Stimulated activated naive CD4-positive, alpha-beta T cell (primary cell): ENCODE results near the gene KLLN.
"Not testable (repeated sequence)": the region's sequence is repeated elsewhere in the genome, so short reads cannot be mapped to it uniquely, and the experiment has no call there.

Experiments used
- DNase-seq, 6 experiments: peaks; one replicate each; lab custom pipeline; 2025; lab: John Stamatoyannopoulos, UW

The KLLN gene, protein sequence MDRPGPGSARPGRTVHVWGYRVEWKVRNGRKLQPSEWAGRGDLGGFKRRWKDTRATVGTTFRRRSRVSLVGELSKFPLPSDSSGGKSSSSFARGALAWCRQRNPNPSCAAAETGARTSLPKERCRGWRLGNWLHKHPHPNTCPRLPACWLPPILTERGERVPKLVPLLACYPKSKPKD

DNA sequence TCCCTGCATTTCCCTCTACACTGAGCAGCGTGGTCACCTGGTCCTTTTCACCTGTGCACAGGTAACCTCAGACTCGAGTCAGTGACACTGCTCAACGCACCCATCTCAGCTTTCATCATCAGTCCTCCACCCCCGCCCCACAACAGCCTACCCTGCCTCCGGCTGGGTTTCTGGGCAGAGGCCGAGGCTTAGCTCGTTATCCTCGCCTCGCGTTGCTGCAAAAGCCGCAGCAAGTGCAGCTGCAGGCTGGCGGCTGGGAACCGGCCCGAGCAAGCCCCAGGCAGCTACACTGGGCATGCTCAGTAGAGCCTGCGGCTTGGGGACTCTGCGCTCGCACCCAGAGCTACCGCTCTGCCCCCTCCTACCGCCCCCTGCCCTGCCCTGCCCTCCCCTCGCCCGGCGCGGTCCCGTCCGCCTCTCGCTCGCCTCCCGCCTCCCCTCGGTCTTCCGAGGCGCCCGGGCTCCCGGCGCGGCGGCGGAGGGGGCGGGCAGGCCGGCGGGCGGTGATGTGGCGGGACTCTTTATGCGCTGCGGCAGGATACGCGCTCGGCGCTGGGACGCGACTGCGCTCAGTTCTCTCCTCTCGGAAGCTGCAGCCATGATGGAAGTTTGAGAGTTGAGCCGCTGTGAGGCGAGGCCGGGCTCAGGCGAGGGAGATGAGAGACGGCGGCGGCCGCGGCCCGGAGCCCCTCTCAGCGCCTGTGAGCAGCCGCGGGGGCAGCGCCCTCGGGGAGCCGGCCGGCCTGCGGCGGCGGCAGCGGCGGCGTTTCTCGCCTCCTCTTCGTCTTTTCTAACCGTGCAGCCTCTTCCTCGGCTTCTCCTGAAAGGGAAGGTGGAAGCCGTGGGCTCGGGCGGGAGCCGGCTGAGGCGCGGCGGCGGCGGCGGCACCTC lies at the start of gene KLLN, which contains the start of gene PTEN:
TSS of gene KLLN (minus strand) at position 481 of the 891 bp plus-strand sequence. CDS start 1,046 bp downstream, outside the sequence.
TSS of gene PTEN (plus strand) at position 573 of the 891 bp plus-strand sequence. CDS start 845 bp downstream, outside the sequence.
- DNase-seq: peak; percentile 75 to 86 (median 80)

DNA sequence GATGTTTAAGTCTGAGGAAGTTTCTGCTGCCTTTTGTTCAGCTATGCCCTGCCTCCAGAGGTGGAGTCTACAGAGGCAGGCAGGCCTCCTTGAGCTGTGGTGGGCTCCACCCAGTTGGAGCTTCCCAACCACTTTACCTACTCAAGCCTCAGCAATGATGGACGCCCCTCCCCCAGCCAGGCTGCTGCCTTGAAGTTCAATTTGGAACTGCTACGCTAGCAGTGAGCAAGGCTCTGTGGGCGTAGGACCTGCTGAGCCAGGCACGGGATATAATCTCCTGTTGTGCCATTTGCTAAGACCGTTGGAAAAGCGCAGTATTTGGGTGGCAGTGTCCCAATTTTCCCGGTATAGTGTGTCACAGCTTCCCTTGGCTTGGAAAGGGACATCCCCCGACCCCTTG lies 40.1 kb upstream of the KLLN start:
- not testable (repeated sequence) for DNase-seq

DNA sequence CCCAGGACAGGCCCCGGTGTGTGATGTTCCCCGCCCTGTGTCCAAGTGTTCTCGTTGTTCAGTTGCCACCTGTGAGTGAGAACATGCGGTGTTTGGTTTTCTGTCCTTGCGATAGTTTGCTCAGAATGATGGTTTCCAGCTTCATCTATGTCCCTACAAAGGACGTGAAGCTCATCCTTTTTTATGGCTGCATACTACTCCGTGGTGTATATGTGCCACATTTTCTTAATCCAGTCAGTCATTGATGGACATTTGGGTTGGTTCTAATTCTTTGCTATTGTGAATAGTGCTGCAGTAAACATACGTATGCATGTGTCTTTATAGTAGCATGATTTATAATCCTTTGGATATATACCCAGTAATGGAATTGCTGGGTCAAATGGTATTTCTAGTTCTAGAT lies 34.6 kb upstream of the KLLN start:
- not testable (repeated sequence) for DNase-seq

DNA sequence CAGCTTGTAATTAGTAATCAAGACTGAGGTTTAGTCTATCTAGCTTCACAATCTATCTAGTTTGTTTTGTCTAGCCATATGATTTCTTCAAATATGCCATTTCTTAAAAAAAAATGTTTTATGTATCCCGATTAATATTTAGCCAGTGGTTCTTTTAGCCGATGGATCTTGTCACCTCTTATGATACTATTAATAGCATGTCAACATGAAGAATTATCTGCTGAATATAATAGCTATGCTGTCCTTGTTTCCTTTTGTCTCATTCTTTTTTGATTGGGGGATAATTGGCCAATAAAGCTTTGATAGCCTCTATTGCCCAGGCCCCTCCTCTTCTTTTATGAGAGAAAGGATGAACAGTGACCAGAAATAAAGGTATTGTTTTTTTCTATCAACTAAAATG lies 32.9 kb upstream of the KLLN start:
- DNase-seq: no peak

DNA sequence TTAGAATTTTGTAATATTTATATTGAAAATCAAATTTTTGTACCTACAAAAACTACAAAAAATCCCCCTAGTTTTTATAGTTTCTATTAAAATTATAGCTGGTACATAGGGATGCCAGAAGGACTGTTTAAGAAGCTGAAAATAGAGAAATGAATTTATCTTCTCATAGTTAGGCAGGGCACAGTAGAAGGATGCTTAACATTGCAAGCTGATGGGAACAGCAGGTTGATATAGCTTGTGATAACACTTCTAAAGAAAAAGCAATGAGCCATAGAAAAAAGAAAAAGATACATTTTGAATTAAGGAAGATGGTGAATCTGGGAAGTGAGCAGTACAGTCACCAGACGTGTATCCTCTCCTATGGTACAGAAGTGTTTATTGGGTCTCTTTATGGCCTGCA lies 32.1 kb upstream of the KLLN start:
- no peak for DNase-seq

DNA sequence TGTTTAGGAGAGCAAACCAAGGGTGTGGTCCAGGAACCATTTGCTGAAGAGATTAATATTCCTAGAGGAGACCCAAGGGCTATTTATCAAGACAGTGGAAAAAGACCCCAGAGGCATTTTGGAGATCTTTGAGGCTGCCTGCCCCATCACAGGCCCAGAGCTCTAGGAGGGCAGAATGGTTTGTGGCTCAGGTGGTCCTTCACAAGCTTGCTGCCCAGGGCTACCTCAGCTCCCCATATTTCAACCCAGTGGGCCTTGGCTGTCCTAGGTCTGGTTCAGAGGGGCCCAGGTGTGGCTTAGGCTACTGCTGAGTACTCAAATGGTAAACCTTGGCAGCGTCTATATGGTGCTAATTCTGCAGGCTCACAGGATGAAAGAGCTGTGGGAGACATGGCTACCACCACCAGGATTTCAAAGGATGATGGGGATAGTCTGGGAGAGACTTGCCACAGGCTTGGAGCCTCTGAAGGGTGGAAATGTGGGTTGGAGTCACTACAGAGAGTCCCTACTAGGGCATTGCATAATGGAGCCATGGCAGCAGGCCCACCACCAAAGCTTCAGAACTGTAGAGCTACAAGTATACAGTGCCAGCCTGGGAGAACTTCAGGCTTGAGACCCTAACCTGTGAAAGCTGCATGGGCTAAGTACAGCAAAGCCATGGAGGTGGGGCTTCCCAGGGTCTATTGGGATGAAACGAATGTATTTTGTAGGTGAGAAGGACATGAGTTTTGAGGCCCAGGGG lies 24.4 kb upstream of the KLLN start:
- no peak for DNase-seq

DNA sequence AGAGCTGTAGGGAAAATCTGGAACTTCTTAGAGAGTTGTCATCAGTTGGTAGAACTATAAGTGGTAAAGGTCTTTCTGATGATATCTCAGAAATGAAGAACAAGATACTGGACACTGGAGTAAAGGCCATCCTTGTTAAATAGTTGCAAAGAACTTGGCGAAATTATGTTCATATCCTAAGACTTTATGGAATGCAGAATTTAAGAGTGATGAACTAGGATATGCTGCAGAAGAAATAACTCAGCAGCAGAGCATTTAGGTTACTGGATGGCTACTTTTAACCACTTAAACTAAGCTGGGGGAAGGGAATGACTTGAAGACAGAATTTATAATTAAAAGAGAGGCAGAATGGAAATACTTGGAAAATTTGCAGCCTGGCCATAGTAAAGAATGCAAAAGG lies 23.8 kb upstream of the KLLN start:
- DNase-seq: no peak

DNA sequence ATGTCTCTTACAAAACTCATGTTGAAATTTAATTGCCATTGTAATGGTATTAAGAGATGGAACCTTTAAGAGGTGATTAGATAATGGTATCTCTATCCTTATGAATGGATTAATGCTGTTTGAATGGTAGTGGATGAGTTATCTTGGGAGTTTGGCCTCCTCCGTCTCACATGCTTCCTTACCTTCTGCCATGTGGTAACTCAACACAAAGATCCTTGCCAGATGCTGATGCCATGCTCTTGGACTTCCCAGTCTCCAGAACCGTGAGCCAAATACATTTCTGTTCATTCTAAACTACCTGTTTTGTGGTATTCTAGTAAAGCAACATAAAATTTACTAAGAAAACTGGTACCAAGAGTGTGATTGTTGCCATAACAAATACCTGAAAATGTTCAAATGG lies 23.3 kb upstream of the KLLN start:
- DNase-seq: no peak

DNA sequence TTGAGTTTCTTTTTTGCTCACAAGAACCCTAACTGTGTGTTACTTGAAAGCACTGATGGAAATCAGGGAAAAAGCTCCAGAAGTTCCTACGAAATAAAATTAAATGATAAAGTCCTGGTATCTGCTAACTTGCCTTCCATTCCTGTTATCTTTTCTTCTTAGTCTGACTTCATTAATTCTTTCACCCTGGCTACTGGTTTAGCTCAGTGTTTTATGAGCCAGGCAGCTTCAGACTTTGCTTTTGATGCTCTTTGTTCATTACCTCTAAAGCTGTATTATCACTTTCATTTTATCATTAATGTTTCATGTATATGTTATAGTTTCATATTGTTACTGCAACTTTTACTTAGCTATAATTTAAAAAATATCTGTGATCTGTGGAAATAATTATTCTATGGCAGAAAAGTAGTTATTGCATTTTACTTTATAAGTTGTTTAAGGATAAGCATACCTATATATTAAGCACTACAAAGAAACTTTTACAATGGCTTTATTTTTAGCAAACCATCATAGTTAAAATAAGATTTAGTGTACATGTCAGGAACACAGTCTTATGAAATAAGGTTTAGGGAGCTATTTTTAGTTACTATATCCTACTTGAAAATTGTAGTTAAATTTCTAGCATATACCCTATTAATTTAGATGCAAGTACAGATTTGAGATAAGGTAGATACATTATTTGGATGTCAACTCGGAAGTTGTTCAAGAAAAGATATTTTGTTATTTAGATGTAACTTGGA lies 19.4 kb upstream of the KLLN start:
- DNase-seq: no peak

DNA sequence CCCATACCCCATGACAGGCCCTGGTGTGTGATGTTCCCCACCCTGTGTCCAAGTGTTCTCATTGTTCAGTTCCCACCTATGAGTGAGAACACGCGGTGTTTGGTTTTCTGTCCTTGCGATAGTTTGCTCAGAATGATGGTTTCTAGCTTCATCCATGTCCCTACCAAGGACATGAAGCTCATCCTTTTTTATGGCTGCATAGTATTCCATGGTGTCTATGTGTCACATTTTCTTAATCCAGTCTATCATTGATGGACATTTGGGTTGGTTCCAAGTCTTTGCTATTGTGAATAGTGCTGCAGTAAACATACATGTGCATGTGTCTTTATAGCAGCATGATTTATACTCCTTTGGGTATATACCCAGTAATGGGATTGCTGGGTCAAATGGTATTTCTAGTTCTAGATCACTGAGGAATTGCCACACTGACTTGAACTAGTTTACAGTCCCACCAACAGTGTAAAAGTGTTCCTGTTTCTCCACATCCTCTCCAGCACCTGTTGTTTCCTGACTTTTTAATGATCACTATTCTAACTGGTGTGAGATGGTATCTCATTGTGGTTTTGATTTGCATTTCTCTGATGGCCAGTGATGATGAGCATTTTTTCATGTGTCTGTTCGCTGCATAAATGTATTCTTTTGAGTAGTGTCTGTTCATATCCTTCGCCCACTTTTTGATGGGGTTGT lies 18.2 kb upstream of the KLLN start:
- not testable (repeated sequence) for DNase-seq

DNA sequence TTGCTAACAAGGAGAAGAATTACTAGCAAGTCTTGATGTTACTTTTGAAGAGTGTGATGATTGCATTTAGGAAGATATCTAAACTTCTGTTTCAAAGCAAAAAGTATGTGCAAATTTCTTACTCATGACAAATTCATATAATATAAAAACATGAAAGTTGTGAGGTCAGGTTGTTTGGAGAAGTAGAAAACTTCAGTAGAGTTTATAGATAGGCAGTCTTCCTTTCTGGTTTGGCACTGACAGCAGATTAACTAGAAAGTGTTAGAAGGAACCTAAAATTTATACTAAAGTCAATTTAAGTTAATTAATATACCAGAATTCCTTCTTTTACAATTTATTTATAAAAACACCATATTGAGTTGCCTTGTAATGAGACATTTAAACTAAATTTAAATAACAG lies 17.0 kb upstream of the KLLN start:
- no peak for DNase-seq

DNA sequence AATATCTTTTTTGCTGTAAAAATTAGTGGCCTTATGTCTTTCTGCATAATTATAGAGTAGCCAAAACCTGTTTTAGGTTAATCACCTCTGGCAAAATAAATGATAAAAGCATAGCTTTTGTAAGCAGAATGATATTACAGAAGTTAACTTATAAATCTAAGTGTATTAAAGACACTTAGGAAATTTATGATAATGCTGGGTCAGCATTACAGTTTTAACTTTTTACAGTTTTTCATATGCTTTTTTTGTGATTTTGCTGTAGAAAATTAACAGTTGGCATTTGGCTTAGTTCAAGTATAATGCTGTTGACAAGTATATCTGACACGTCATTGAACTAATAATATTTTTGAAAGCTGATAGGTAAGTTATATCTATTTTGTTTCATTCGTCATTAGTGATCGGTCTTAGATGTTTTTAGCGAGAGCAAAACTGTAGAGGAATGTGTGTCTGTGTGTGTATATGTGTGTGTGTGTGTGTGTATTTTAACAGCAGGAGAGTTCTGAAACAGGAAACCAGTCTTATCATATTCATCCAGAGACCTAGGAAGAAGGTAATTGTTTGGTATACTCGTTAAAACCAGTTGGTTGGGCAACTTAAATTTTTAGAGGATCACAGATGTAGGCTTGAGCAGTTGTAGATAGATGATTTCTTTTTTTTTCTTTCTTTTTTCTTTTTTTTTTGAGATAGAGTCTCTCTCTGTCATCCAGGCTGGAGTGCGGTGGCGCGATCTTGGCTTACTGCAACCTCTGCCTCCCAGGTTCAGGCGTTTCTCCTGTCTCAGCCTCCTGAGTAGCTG lies 15.5 kb upstream of the KLLN start:
- DNase-seq: peak in 1 of 6 experiments; percentile 7

DNA sequence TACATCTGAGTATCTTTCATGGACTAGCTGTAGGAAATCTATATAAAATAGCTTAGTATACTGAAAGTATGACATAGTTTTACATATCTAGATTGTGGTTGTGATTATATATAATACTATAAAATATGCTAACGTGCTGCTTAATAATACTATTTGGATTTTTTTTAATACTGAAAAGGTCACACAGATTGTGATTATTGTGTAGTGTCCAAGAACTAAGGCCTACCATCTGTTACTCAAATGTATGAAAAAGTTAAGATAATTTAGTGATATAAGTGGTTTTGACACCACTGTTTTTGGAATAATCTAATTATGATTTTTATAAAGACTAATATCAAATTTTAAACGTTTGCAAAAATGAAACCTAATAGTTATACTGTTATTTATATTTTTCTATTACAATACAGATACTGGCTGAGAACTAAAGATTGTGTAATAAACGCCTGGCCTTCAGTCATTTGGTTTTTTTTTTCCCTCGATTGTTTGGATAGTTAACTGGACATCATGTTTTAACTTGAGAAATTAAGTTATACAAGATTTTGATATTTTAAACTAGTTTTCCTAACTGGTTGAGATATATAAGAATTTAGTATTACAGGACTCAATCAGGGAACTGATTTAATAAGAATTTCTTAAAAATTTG lies 12.7 kb upstream of the KLLN start:
- DNase-seq: no peak

DNA sequence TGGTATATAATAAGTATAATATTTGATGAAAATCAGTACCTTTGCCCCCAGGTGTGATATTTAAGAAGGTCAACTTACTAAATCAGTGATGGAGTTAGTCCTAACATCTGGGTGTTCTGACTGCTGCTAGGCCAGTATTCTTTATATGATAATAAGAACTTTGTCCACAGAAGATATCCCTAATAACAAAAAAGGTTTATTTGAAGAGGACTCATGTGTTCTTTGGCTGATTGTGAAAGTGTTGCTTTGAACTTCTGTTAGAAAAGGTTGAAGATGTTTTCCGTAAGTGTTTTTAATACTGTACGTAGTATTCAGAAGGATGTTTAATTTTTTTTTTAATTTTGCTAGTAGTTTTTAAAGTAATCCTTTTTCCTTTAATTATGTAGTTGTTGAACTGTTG lies 10.3 kb upstream of the KLLN start:
- DNase-seq: no peak

DNA sequence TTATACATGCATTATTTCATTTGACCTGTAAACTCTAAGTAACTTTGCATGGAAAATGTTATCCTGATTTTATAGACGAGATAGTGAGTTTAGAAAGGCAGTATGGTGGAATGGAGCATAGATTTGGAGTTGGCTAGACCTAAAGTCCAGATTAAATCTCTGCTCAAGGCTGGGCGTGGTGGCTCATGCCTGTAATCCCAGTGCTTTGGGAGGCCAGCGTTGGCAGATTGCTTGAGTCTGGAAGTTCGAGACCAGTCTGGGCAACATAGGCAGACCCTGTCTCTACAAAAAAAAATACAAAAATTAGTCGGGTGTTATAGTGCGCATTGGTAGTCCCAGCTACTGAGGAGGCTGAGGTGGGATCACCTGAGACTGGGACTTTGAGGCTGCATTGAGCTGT lies 9.5 kb upstream of the KLLN start:
- DNase-seq: no peak

DNA sequence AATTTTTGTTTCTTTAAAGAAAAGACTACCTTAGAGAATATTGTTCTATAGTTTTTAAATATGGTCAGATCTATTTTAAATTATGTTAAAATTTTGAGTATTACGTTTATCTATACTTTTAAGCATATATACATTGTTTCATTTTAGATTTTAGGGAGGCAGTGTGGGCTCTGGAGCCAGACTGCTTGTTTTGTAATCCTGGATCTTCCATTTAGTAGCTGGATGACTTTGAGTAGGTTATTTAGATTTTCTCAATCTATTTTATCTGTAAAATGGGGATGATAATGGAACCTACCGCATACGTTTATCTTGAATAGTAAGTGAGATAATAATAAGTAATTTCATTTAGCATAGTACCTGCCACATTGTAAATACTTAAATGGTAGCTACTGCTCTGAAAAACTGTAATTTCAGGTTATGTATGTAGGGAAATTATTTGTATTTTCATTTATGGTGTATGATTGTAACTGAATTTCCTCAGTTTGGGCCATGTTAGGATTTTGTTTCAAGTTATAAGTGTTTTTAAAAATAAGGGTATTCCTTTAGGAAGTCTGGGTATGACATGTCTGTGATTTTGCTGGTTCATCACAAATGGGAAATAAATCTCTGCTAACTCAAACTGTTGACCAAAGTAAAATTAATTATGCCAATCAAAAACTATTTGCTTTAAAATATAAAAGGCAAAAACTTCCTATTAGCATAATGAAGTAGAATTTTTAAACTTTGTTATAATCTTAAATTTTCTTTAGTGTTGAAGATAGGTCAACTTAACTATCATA lies 6.6 kb upstream of the KLLN start:
- DNase-seq: no peak

DNA sequence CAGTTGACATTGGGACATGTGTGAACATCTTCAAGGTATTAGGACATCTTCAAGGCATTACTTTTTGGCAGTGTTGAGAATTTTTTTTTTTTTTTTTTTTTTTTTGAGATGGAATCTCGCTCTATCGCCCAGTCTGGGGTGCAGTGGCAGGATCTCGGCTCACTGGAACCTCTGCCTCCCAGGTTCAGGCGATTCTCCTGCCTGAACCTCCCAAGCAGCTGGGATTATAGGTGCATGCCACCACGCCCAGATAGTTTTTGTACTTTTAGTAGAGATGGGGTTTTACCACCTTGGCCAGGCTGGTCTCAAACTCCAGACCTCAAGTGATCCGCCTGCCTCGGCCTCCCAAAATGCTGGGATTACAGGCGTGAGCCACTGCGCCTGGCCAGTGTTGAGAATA lies 5.8 kb upstream of the KLLN start:
- DNase-seq: not testable (repeated sequence)

DNA sequence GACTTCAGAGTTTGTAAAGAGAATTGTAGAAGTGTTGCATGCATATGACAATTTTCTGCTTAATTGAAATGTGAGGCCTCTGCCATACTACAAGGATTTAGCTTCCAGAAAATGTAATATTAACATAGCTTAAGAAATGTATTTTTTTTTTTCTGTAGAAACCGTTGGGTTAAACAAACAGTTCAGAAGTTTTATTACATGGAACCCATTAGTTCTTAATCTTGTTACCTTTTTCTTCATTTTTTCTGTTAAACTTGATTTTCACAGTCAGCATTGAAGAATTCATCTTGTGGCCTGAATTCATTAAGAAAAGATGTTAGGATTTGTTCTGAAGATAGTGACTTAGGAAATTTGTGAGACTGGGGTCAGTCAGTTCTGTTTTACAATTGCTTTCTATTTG lies 4.9 kb upstream of the KLLN start:
- DNase-seq: no peak

DNA sequence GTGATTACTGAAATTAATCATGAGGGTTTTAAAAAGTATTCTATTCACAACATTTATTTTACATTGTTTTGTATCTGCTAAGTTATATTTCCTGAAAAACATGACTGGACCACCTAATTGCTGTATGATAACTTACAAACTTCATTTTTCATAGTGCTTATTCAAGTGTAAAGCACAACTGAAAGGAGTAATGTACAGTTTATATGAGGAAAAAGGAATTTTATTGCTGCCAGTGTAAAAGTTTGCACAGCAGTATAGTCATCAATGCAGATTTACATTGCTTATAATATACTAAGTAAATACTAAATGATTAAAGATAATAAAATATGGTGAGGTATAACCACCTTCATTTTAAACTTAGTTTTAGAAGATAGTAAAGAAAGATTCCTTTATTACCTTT lies 4.1 kb upstream of the KLLN start:
- DNase-seq: no peak
